Measurements from ENCODE around the gene CHERP. TPM values are rescaled to one million over a fixed set of nuclear protein-coding genes. Genes with fewer than 3 reads are reported as not detected.
A peak's percentile ranks its signal among the peaks of the same experiment; 100 is the strongest.

Gene CHERP
- 10 to 100 TPM; 57.9 to 62.2 TPM for total RNA-seq

DNA sequence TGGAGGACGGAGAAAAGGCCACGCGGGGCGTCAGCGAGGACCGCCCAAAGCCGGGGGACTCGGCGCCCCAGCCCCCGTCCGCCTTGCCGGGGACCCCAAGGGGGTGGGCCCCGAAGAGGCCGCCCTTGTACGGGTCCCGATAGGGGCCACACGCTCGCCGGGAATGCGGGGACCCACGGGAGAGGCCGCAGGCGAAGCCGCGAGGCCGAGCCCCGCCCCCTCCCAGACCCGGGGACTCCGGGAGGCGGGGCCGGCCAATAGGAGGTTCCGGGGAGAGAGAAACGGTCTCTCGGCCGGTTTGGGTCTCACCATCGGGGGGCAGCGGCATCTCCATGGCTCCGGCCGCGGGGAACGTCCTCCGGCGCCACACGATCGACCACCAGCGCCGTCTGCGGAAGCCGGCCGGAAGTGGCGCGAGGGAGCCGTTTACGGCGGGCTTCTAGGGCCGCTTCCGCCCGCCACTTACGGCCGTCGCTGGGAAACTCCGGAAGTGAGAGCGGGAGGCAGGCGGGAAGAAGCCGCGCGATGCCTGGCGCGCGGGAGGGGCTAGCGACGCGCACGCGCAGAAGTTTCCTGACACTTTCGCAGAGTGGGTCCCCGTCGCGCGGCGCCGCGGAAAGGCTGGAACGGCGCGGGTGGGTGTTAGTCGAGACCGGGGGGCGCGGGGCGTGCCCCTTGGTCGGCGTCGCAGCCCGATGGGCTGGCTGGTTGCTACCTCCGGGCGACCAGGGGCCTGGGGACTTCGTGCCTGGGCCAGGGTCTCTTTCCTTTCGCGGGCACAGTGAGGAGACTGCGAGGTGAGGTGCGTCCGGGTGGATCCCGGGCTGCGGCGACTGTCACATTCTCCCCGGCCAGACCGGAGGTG lies at the start of gene CHERP:
Gene CHERP, minus strand, starts transcription at position 393 of the 865 bp plus-strand sequence. Its CDS starts 59 bp downstream, at position 334.
- Mint-ChIP-seq H3K4me3 (peak within 1 kb of the TSS; percentile 94), H3K27ac (peak within 1 kb of the TSS; percentile 96), H3K36me3 (ENCODE audit: low read depth) (peaks cover 44% of the 10 kb centered on the region), H3K9me3 (no peaks in the 10 kb centered on the region), H3K27me3 (no peaks in the 10 kb centered on the region), H3K4me1 (peaks cover 49% of the 10 kb centered on the region)
- ChIA-PET POLR2A (no interaction called here), CTCF (interaction anchor here (0.6 to 0.9 kb wide), 3 partner anchors 9 to 87 kb away, joined by 3 read pairs; no protein-coding TSS in a partner anchor)
- peak; percentile 96 for DNase-seq

GRCh38 chr19:16590876-16591802 lies 48.9 kb upstream of the CHERP start:
- Mint-ChIP-seq H3K27me3 (no peaks in the 10 kb centered on the region), H3K4me1 (peaks cover 90% of the 10 kb centered on the region), H3K4me3 (no peak overlapping the region), H3K27ac (no peak overlapping the region), H3K9me3 (no peaks in the 10 kb centered on the region), H3K36me3 (ENCODE audit: low read depth) (peaks cover 5% of the 10 kb centered on the region)
- ChIA-PET POLR2A (no interaction called here), CTCF (interaction anchor here (1.1 to 1.3 kb wide), 3 partner anchors 10 to 19 kb away, joined by 3 to 4 read pairs (median 3); no protein-coding TSS in a partner anchor)
- no peak for DNase-seq

DNA sequence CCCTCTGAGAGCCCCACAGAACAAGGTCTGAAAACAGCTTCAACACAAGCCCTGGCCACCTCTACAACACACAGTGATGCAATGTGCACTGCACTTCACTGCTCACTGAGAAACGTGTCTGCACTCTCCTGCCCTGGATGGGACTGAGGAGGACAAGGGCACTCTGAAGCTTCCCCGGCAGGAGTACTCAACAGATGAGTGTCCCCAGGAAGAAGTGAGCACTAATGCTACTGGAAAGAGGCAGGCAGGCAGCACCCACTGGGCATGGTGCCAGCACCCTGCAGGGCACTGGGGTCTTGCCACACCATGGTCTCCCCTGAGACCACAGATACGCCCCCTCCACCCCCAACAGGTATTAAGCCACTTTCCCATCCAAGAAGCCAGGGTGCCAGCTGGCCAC lies 47.7 kb upstream of the CHERP start:
- Mint-ChIP-seq H3K4me1 (peaks cover 90% of the 10 kb centered on the region), H3K36me3 (ENCODE audit: low read depth) (peaks cover 5% of the 10 kb centered on the region), H3K9me3 (no peaks in the 10 kb centered on the region), H3K4me3 (no peak overlapping the region), H3K27me3 (no peaks in the 10 kb centered on the region), H3K27ac (no peak overlapping the region)
- ChIA-PET POLR2A (no interaction called here), CTCF (interaction anchor here (0.9 kb wide), 1 partner anchor 10 kb away, joined by 3 read pairs; no protein-coding TSS in a partner anchor)
- DNase-seq: no peak

- ChIA-PET CTCF (interaction anchor here (1.3 to 1.7 kb wide), 2 partner anchors 10 to 38 kb away, joined by 3 to 4 read pairs; no protein-coding TSS in a partner anchor), POLR2A (interaction anchor here (0.6 kb wide), 1 partner anchor 1256 kb away, joined by 3 read pairs; no protein-coding TSS in a partner anchor)
- Mint-ChIP-seq H3K9me3 (no peaks in the 10 kb centered on the region), H3K4me1 (peaks cover 90% of the 10 kb centered on the region), H3K36me3 (ENCODE audit: low read depth) (peaks cover 5% of the 10 kb centered on the region), H3K27me3 (no peaks in the 10 kb centered on the region), H3K27ac (peak overlapping the region; percentile 88), H3K4me3 (no peak overlapping the region)
- no peak for DNase-seq
Measured at GRCh38 chr19:16588824-16589577, 46.8 kb upstream of the CHERP start.

GRCh38 chr19:16587833-16588823 lies 45.9 kb upstream of the CHERP start:
- POLR2A ChIA-PET: interaction anchor here (0.6 to 1.3 kb wide), 3 partner anchors 40 to 1500 kb away, joined by 3 to 5 read pairs (median 3); partner anchors contain the start of gene MED26
- no peaks in the 10 kb centered on the region for H3K9me3 Mint-ChIP-seq
- H3K27me3 Mint-ChIP-seq: no peaks in the 10 kb centered on the region
- H3K27ac Mint-ChIP-seq: peak overlapping the region; percentile 88
- H3K36me3 Mint-ChIP-seq (ENCODE audit: low read depth): peaks cover 2% of the 10 kb centered on the region
- H3K4me3 Mint-ChIP-seq: peak overlapping the region; percentile 58
- peak; percentile 66 for DNase-seq
- H3K4me1 Mint-ChIP-seq: peaks cover 90% of the 10 kb centered on the region
- CTCF ChIA-PET: interaction anchor here (0.6 to 1.9 kb wide), 8 partner anchors 9 to 214 kb away, joined by 3 to 4 read pairs (median 4); no protein-coding TSS in a partner anchor

DNA sequence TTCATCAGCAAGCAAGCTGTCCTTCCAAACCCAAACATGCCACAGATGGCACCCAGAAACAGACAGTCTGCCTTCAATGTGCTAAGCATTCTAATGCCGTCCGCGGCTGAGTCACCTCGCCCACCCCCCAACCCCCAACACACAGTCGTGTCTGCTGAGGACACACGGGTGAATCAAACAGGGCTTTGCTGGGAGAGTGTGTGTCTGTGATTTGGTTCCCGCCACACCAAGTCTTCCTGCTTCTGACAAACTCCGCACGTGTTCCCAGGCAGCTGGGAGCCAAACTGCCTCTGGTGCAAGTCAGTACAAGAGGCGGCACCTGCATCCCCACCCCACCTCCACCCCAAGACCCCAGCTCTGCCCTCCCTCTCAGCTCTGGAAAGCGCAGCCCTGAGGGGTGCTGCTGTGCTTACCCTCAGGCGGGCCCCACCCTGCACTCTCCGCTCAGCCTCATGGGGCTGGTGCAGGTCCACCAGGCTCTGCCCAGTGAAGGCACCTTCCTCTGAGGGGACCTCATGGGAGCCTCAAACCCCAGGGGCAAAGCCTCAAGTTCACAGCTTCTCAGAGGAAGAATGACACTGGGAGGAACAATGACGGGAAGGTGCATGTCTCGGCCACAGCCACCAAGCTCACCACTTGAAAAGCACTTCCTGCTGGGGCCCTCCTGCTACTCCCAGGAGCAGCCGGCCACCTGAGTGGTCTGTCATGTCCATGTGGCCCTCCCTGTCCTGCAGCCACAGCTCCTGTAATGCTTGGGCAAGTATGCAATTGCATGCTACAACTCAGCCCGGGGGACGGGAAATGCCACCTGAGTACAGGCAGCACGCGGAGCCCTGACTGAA lies 45.0 kb upstream of the CHERP start:
- POLR2A ChIA-PET: interaction anchor here (1.3 kb wide), 1 partner anchor 41 kb away, joined by 5 read pairs; the partner anchor contains the start of gene MED26
- CTCF ChIA-PET: interaction anchor here (0.5 to 1.9 kb wide), 10 partner anchors 9 to 215 kb away, joined by 3 to 5 read pairs (median 4); no protein-coding TSS in a partner anchor
- peak overlapping the region; percentile 88 for H3K27ac Mint-ChIP-seq
- peak; percentile 72 for DNase-seq
- peak overlapping the region; percentile 58 for H3K4me3 Mint-ChIP-seq
- H3K9me3 Mint-ChIP-seq: no peaks in the 10 kb centered on the region
- H3K36me3 Mint-ChIP-seq (ENCODE audit: low read depth): no peaks in the 10 kb centered on the region
- H3K27me3 Mint-ChIP-seq: no peaks in the 10 kb centered on the region
- H3K4me1 Mint-ChIP-seq: peaks cover 90% of the 10 kb centered on the region

DNA sequence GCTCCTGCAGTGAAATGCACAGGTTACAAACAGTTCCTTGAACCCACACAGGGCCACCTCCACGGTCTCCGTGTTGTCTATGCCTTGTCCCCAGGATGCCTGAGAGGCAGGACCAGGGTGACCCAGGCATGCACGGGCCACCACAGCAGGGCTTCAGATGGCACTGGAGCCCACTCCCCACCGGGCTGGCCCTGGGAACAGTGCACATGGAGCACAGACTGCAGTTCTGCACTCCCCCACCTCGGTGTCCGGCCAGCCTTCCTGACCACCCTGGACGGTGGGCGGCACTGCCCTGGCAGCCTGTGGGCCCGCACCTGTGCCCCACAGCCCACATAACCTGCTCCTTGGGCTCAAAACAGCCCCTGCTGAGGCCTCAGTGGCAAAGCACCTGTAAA lies 44.2 kb upstream of the CHERP start:
- no peaks in the 10 kb centered on the region for H3K9me3 Mint-ChIP-seq
- H3K4me3 Mint-ChIP-seq: peak overlapping the region; percentile 58

DNA sequence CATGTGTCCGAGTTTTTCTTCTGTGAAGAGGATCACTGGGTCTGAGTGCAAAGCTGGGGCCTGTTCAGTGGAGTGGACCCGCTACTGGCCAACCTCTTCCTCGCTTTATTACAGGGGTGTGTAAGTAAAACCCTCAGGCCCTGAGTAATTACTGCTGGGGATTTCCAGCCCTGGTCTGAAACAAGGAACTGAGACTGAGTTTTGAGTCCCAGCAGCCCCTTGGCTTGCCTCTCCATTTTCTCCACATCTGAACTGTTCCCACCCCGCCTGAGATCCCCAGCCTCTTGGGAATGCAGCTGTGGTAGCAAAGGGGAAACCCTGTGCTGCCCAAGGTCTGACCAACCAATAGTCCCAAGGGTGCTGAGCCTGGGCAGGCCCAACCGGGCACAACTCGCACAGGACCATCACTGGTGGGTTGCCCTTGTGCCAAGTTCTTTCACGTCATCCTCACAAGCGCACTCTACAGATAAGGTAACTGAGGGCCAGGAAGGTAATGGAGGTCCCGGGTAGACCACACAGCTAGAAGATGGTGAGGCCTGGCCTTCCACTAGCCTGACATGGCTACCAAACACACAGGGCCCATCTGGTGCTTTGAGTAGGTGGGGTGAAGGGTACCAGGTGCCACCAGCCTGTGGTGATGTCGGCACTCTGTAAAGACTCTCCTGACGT lies 43.7 kb upstream of the CHERP start:
- no peak for DNase-seq
- no peaks in the 10 kb centered on the region for H3K36me3 Mint-ChIP-seq (ENCODE audit: low read depth)
- H3K27ac Mint-ChIP-seq: peak overlapping the region; percentile 88
- H3K4me3 Mint-ChIP-seq: peak overlapping the region; percentile 58
- ChIA-PET POLR2A (no interaction called here), CTCF (interaction anchor here (0.6 kb wide), 1 partner anchor 115 kb away, joined by 4 read pairs; no protein-coding TSS in a partner anchor)
- H3K9me3 Mint-ChIP-seq: no peaks in the 10 kb centered on the region
- no peaks in the 10 kb centered on the region for H3K27me3 Mint-ChIP-seq
- peaks cover 87% of the 10 kb centered on the region for H3K4me1 Mint-ChIP-seq

More for the DNA sequence above, 44.2 kb upstream of the CHERP start:
- Mint-ChIP-seq H3K36me3 (ENCODE audit: low read depth) (no peaks in the 10 kb centered on the region), H3K27me3 (no peaks in the 10 kb centered on the region), H3K27ac (peak overlapping the region; percentile 88), H3K4me1 (peaks cover 90% of the 10 kb centered on the region)
- DNase-seq: no peak
- ChIA-PET POLR2A (interaction anchor here (1.3 kb wide), 1 partner anchor 42 kb away, joined by 5 read pairs; the partner anchor contains the start of gene MED26), CTCF (interaction anchor here (0.5 to 1.9 kb wide), 4 partner anchors 23 to 42 kb away, joined by 3 to 5 read pairs (median 4); no protein-coding TSS in a partner anchor)

GRCh38 chr19:16585094-16585801 lies 43.0 kb upstream of the CHERP start:
- Mint-ChIP-seq H3K9me3 (no peaks in the 10 kb centered on the region), H3K4me1 (peaks cover 88% of the 10 kb centered on the region), H3K36me3 (ENCODE audit: low read depth) (no peaks in the 10 kb centered on the region), H3K27ac (peak overlapping the region; percentile 88), H3K27me3 (no peaks in the 10 kb centered on the region), H3K4me3 (peak overlapping the region; percentile 58)
- DNase-seq: no peak
- CTCF ChIA-PET: interaction anchor here (0.6 to 1.4 kb wide), 4 partner anchors 8 to 115 kb away, joined by 3 to 6 read pairs (median 4); no protein-coding TSS in a partner anchor
- POLR2A ChIA-PET: interaction anchor here (0.9 to 1.2 kb wide), 3 partner anchors 11 to 77 kb away, joined by 3 to 6 read pairs (median 3); partner anchors contain the start of gene MED26
